Psoas muscle (tissue), 8 donors: Measurements from ENCODE around the gene SEC16A. TPM values are rescaled to one million over a fixed set of nuclear protein-coding genes. Genes with fewer than 3 reads are reported as not detected.

Experiments
- ATAC-seq, 4 donors: fragments of 200-7000 bp; cut with Tn5 transposase; one replicate each; pipeline ENCODE4 v1.9.1; 2020; ENCODE audit warnings: moderate library complexity in 3 of 4, mild to moderate bottlenecking in 2 of 4
- DNase-seq, 2 donors: peaks; one replicate each; pipeline ENCODE4 v3.0.0-alpha.2; 2020
- H3K27ac ChIP-seq: fragments of 200-600 bp; one replicate; pipeline ENCODE4 v1.8.0; 2022
- H3K27me3 ChIP-seq, 3 donors: fragments of 200-600 bp in 1 of 3; one replicate each; pipeline versions ENCODE4 v1.6.1 to v1.8.0; 2013 to 2022; ENCODE audit warnings: low read length in 2 of 3, mild to moderate bottlenecking in 2 of 3, moderate library complexity in 1 of 3; ENCODE audit not compliant: insufficient read depth in 3 of 3
- H3K36me3 ChIP-seq, 2 donors: fragments of 200-600 bp in 1 of 2; one replicate each; pipeline versions ENCODE4 v1.6.1 to v1.8.0; 2013 to 2022; ENCODE audit warnings: low read depth in 1 of 2, mild to moderate bottlenecking in 1 of 2, moderate library complexity in 1 of 2; ENCODE audit not compliant: insufficient read depth in 1 of 2
- H3K4me1 ChIP-seq: fragments of 200-600 bp; one replicate; pipeline ENCODE4 v1.8.0; 2022
- H3K4me3 ChIP-seq: fragments of 200-600 bp; one replicate; pipeline ENCODE4 v1.8.0; 2022; ENCODE audit warnings: mild to moderate bottlenecking
- H3K9me3 ChIP-seq: fragments of 200-600 bp; one replicate; pipeline ENCODE4 v1.8.0; 2022
- WGBS, 3 donors: extraction: QIAGEN DNeasy Blood & Tissue Kit; methylation state at CpG; one replicate each; pipeline versions ENCODE4 v1.1.6 to v1.1.7; 2013; 5-methylcytosine and 5-hydroxymethylcytosine counted together
- intact Hi-C, 2 donors: fragments of 100-400 bp; cut with DNase I; formaldehyde crosslinking; loops; one replicate each; pipeline versions ENCODE4 v1.11.0 to v1.14.2; 2022
- polyA plus RNA-seq, 3 donors: library from polyadenylated mRNA; stranded (reverse); fragments of 200-250 nt; gene quantifications; one replicate each; pipeline ENCODE4 v1.2.3, GENCODE V29; 2013
- total RNA-seq, 4 donors: library from RNA; stranded (reverse); fragmentation: NEBNext Ultra II Directional in 2 of 4; extraction: Animal tissue kit (Norgen Biotek cat#: 25700) in 2 of 4; gene quantifications; one replicate each; pipeline versions ENCODE4 v1.2.1 to v1.2.4, GENCODE V29; 2021 to 2023
- TF ChIP-seq, protein P1 (sequence below): fragments of 200-600 bp; IDR thresholded peaks from one replicate; pipeline ENCODE4 v1.8.0; 2022; ENCODE audit warnings: antibody characterized with exemption
- donor health status: healthy with polysubstance abuse.
- donor health status: DM: no; HTN: no; CAD: no; lungs with moderate emphysema.
- donor health status: Bipolar disorder and iron deficiency.
- donor health status: healthy.
- donor health status: DM: yes; HTN: yes; CAD: no.
- donor health status: DM: no; HTN: no; CAD: no.
- donor health status: DM: no; HTN: no; CAD: no.
- donor health status: DM: yes; HTN: yes; CAD: no.

The SEC16A gene
- total and polyA plus RNA-seq, 7 donors = 22.3 to 40.0 (median 31.5) TPM

DNA sequence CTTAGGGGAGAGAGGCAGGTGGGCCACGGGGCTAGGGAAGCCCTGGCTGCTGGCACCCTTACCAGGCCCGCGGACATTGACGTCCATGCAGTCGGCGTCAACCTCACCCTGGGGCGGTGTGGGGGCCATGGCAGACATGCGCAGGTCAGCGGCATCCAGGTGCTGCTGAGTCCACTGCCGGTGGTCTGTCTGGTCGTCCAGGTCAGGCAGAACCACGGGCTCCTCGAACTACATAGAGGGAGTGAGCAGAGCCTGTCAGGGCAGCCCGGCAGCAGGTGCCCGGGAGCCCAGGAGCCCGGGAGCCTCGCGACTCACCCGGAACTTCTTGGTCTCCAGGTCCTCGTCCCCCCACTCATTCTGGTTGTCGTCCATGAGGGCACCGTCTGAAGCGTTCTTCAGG lies 18.8 kb upstream of the SEC16A start:
- DNase-seq (no peak), ATAC-seq (no peak)
- TF ChIP-seq, protein P1, sequence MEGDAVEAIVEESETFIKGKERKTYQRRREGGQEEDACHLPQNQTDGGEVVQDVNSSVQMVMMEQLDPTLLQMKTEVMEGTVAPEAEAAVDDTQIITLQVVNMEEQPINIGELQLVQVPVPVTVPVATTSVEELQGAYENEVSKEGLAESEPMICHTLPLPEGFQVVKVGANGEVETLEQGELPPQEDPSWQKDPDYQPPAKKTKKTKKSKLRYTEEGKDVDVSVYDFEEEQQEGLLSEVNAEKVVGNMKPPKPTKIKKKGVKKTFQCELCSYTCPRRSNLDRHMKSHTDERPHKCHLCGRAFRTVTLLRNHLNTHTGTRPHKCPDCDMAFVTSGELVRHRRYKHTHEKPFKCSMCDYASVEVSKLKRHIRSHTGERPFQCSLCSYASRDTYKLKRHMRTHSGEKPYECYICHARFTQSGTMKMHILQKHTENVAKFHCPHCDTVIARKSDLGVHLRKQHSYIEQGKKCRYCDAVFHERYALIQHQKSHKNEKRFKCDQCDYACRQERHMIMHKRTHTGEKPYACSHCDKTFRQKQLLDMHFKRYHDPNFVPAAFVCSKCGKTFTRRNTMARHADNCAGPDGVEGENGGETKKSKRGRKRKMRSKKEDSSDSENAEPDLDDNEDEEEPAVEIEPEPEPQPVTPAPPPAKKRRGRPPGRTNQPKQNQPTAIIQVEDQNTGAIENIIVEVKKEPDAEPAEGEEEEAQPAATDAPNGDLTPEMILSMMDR = no peak
- H3K9me3 ChIP-seq = no peaks in the 10 kb centered on the region
- H3K36me3 ChIP-seq = peaks cover 3 to 96% of the 10 kb centered on the region in 2 donors
- intact Hi-C loops = no loop called here
- no peak overlapping the region for H3K4me3 ChIP-seq
- no peaks in the 10 kb centered on the region for H3K27me3 ChIP-seq
- H3K4me1 ChIP-seq = no peaks in the 10 kb centered on the region
- no peak overlapping the region for H3K27ac ChIP-seq
- 90 to 91% (median 91%) methylated on average over 22 to 23 of the region's 23 CpGs for WGBS, 3 donors

DNA sequence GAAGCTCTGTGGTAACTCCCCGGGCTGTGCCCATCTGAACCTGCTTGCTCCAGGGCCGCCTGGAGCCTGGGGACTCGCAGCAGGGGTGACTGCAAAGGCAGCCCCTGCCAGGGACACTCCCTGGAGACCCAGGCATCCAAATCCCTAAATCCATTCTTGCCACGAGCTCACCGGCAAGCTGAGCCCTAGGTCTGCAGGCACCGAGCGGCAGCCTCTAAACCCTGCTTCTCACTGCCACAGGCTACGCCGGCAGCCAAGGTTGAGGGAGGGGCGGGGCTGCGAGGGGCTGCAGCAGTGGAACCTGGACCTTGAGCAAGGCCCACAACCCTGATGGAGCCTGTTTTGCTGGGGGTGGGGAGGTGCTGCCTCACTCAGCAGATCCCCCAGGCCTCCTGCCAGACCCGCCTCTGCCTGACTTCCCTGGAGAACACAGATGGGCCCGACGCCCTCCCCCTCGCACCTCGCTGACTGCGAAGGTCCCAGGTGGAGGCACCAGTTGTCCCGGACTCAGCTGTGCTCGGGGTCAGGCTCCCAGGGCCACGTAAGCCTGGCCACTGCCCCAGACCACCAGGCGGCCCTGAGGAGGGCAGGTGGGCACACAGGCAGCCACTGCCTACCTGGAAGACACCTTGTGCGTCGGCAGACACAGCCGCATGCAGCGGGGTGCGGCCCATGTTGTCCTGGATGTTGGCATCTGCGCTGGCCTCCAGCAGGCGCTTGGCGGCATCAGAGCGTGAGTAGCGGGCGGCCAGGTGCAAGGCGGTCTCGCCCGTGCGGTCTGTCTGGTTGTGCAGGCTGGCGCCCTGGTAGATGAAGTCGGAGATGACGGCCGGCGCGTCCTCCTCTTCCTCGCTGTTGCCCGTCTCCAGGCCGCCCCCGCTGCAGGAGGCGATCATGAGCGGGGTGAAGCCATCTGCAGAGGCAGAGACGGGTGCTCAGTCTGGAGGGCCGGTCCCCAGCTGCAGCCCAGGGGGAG lies 17.4 kb upstream of the SEC16A start:
- no peak overlapping the region for H3K27ac ChIP-seq
- WGBS, 3 donors = 90 to 93% (median 92%) methylated on average over 49 to 50 of the region's 50 CpGs
- DNase-seq (no peak), ATAC-seq (no peak)
- no peaks in the 10 kb centered on the region for H3K4me1 ChIP-seq
- peaks cover 3 to 89% of the 10 kb centered on the region in 2 donors for H3K36me3 ChIP-seq
- H3K9me3 ChIP-seq = no peaks in the 10 kb centered on the region
- intact Hi-C loops = loop anchor here in 1 of 2 donors (5.0 kb wide), 1 partner anchor 32 kb away; no protein-coding TSS in a partner anchor
- no peaks in the 10 kb centered on the region for H3K27me3 ChIP-seq
- no peak overlapping the region for H3K4me3 ChIP-seq
- TF ChIP-seq, protein P1 = no peak

DNA sequence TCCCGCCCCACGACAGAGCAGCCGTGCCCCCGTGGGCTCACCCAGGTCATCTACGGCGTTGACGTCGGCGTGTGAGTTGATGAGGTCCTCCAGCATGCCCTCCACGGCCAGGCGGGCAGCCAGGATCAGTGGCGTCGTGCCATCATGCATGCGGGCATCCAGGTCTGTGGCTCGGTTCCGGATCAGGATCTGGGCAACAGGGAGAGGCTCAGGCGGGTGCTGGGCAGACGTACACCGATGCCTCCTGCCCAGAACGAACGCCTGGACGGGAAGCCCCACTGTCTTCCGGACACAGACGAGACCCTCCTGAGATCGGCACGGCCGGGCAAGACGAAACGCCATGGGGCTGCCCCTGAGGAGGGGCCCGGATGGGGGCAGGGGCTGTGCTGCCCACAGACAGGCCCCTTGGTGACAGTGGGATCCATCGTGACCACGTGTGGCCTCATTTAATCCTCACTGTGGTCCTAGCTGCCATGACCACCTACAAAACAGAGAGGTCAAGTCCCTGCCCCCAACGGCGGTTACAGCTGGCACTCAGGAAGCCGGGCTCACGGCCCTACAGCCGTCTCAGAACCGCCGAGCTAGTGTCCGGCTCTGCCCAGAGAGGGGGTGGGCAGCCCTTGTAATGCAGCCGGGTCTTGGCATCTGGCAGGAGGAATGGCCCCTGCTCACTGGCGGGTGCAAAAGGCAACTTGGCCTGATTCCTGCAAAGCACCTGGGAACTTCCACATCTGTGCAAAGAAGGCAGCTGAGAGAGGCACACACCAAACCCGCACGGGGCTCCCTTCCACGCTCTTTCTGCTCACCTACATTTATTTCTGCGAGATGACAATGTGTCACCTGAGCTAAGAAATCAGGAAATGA lies 16.5 kb upstream of the SEC16A start:
- Histone ChIP-seq H3K4me1 (no peaks in the 10 kb centered on the region), H3K27me3 (no peaks in the 10 kb centered on the region), H3K9me3 (no peaks in the 10 kb centered on the region), H3K36me3 (peaks cover 0 to 89% of the 10 kb centered on the region in 2 donors), H3K27ac (no peak overlapping the region), H3K4me3 (no peak overlapping the region)
- WGBS, 3 donors = 85 to 87% (median 87%) methylated on average over 41 to 46 of the region's 46 CpGs
- TF ChIP-seq, protein P1 = no peak
- intact Hi-C loops = loop anchor here in 1 of 2 donors (5.0 kb wide), 1 partner anchor 33 kb away; no protein-coding TSS in a partner anchor
- ATAC-seq (no peak), DNase-seq (no peak)

DNA sequence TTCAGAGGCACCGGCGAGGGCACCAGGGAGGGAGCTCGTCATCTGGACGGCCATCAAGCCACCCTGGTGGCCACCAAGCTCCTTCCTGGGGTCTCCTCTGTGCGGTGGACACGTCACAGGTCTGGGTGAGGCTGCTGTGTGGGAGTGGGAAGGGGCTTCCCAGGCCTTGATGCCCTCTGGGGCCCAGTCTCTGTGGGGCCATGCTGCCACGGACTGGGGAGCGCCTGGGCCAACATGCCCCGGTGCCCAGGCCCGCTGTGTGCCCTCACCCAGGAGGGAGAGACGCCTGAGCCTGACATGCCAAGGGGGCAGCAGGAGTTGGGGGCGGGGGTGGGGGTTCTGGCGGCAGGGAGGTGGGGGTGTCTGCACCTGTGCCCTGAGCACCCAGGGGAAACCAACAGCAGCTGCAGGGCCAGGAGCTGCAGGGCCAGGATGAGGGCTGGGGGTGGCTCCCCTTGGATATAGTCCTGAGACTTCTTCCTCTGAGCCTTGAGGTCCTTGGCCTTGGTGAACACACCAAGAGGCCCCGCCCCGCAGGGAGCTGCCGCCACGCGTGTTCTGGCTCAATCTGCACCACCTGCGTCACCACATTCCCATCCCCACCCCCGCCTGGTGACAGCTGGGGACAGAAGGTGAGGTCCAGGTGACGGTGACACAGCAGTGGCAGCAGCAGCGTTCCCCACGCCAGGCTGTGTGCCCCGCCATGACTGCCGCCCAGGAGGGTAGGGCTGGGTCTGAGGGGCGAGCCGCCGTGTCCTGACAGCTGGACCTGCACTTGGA lies 15.3 kb upstream of the SEC16A start:
- intact Hi-C loops = loop anchor here in 1 of 2 donors (5.0 kb wide), 1 partner anchor 34 kb away; no protein-coding TSS in a partner anchor

More for the DNA sequence above, 15.3 kb upstream of the SEC16A start:
- Histone ChIP-seq H3K27me3 (no peaks in the 10 kb centered on the region), H3K4me3 (no peak overlapping the region), H3K4me1 (no peaks in the 10 kb centered on the region), H3K27ac (no peak overlapping the region), H3K36me3 (peaks cover 0 to 80% of the 10 kb centered on the region in 2 donors), H3K9me3 (no peaks in the 10 kb centered on the region)
- no peak for DNase-seq
- 88 to 93% (median 88%) methylated on average over 26 to 28 of the region's 28 CpGs for WGBS, 3 donors
- TF ChIP-seq, protein P1 = no peak
- no peak for ATAC-seq
